Mucosa of rectum (tissue), 2 donors: ENCODE measurements around the gene COBL.

Experiments
- H3K27ac ChIP-seq, 2 donors: one replicate each; pipeline ENCODE4 v1.7.0; 2013; ENCODE audit warnings: inconsistent platforms in 2 of 2, low read depth in 2 of 2, low read length in 2 of 2
- H3K27me3 ChIP-seq, 2 donors: one replicate each; pipeline ENCODE4 v1.7.0; 2013; ENCODE audit warnings: low read length in 2 of 2; ENCODE audit not compliant: control insufficient read depth in 2 of 2, insufficient read depth in 2 of 2
- H3K36me3 ChIP-seq, 2 donors: one replicate each; pipeline ENCODE4 v1.7.0; 2013; ENCODE audit warnings: low read length in 2 of 2; ENCODE audit not compliant: control insufficient read depth in 2 of 2, insufficient read depth in 2 of 2
- H3K4me1 ChIP-seq, 2 donors: one replicate each; pipeline ENCODE4 v1.7.0; 2013; ENCODE audit warnings: low read length in 2 of 2, mild to moderate bottlenecking in 1 of 2; ENCODE audit not compliant: control insufficient read depth in 2 of 2, insufficient read depth in 2 of 2
- H3K4me3 ChIP-seq, 2 donors: one replicate each; pipeline ENCODE4 v1.7.0; 2013; ENCODE audit warnings: low read length in 2 of 2
- H3K9ac ChIP-seq, 2 donors: one replicate each; pipeline ENCODE4 v1.7.0; 2013; ENCODE audit warnings: low read length in 2 of 2, low read depth in 1 of 2, mild to moderate bottlenecking in 1 of 2
- H3K9me3 ChIP-seq, 2 donors: one replicate each; pipeline ENCODE4 v1.7.0; 2013; ENCODE audit warnings: low read length in 2 of 2; ENCODE audit not compliant: control insufficient read depth in 2 of 2
- donor health status: healthy.
- donor health status: Normal muscosa, but diverticular disease.

The COBL gene

DNA sequence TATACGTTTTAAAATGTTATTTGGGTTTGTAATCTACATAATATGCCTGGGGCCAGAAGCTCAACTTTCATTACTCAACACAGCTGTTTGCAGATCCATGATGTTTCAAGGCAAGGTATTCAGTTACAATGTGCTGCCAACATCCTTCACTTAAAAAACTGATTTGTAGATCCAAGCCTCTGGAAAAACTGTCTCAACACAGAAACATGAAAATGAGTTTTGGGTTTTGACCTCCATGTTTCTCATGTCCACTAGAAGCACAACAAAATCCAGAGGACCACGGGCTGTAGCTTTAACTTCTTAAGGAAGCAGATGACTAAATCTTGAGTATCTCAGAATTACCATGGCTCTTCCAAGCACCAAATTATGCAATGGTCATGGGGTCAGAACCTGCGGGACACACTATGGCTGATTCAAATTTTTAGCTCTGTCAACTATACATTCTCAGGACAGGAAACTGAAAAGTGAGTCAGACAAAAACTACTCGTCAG, 286.9 kb downstream of the COBL start:
- Histone ChIP-seq H3K27me3 (no peaks in the 10 kb centered on the region), H3K9ac (no peak overlapping the region), H3K4me1 (peaks cover 0 to under 1% of the 10 kb centered on the region in 2 donors), H3K4me3 (no peak overlapping the region), H3K36me3 (peaks cover 12 to 20% of the 10 kb centered on the region in 2 donors), H3K27ac (no peak overlapping the region), H3K9me3 (no peaks in the 10 kb centered on the region)

- no peaks in the 10 kb centered on the region for H3K4me1 ChIP-seq
- no peaks in the 10 kb centered on the region for H3K27me3 ChIP-seq
- H3K36me3 ChIP-seq = peaks cover 12 to 23% of the 10 kb centered on the region in 2 donors
- no peak overlapping the region for H3K27ac ChIP-seq
- no peak overlapping the region for H3K9ac ChIP-seq
- H3K9me3 ChIP-seq = no peaks in the 10 kb centered on the region
- H3K4me3 ChIP-seq = no peak overlapping the region
These were observed 287.5 kb downstream of the COBL start for GRCh38 chr7:51029131-51029530.

GRCh38 chr7:51027935-51028830, 288.4 kb downstream of the COBL start:
- Histone ChIP-seq H3K9me3 (no peaks in the 10 kb centered on the region), H3K27me3 (no peaks in the 10 kb centered on the region), H3K27ac (no peak overlapping the region), H3K36me3 (peaks cover 12 to 23% of the 10 kb centered on the region in 2 donors), H3K4me1 (no peaks in the 10 kb centered on the region), H3K4me3 (no peak overlapping the region), H3K9ac (no peak overlapping the region)

GRCh38 chr7:51027106-51027934, 289.3 kb downstream of the COBL start:
- H3K4me1 ChIP-seq = no peaks in the 10 kb centered on the region
- H3K36me3 ChIP-seq = peaks cover 12 to 23% of the 10 kb centered on the region in 2 donors
- H3K9ac ChIP-seq = no peak overlapping the region
- H3K27me3 ChIP-seq = no peaks in the 10 kb centered on the region
- no peaks in the 10 kb centered on the region for H3K9me3 ChIP-seq
- no peak overlapping the region for H3K4me3 ChIP-seq
- H3K27ac ChIP-seq = no peak overlapping the region

GRCh38 chr7:51026341-51026740, 290.3 kb downstream of the COBL start:
- H3K36me3 ChIP-seq = peaks cover 12 to 23% of the 10 kb centered on the region in 2 donors
- no peaks in the 10 kb centered on the region for H3K4me1 ChIP-seq
- no peak overlapping the region for H3K4me3 ChIP-seq
- no peak overlapping the region for H3K9ac ChIP-seq
- H3K27me3 ChIP-seq = no peaks in the 10 kb centered on the region
- H3K27ac ChIP-seq = no peak overlapping the region
- no peaks in the 10 kb centered on the region for H3K9me3 ChIP-seq

DNA sequence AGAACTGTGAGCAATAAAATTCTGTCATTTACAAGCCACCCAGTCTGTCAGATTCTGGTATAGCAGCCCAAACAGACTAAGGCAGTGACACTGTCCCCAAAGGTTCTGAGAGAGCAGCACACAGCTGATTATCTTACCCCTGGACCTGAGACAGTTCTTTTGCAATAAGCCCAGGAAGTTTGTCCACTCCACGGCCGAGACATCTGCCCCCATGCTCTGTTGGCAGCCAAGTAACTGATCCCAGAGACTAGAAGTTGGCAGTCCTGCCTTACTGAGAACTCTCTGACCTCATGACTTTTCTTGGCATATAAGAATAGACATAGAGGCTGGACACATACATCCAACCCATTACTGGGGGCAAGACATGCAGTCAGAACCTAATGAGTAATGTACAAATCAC, 290.9 kb downstream of the COBL start:
- no peak overlapping the region for H3K4me3 ChIP-seq
- H3K27ac ChIP-seq = no peak overlapping the region
- no peaks in the 10 kb centered on the region for H3K4me1 ChIP-seq
- H3K36me3 ChIP-seq = peaks cover 12 to 18% of the 10 kb centered on the region in 2 donors
- H3K9ac ChIP-seq = no peak overlapping the region
- H3K9me3 ChIP-seq = no peaks in the 10 kb centered on the region
- no peaks in the 10 kb centered on the region for H3K27me3 ChIP-seq

DNA sequence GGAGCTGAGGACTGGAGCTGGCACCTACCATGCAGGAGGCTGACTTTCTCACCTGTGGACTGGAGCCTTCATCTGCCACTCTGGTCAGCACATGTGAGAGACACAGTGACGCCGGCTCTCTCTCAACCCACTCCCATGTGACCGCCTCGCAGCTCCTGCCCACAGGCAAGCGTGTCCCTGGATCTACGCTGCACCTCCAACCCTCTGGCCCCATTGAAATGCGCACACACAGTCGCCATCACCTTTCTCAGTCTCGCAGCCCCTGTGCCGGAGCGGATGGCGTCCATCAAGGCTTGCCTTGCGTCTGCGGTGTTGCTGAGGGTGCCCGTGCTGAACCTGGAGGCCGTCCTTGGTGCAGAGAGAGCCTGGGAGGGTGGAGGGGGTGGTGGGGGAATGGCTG, 291.7 kb downstream of the COBL start:
- no peaks in the 10 kb centered on the region for H3K9me3 ChIP-seq
- no peak overlapping the region for H3K4me3 ChIP-seq
- no peak overlapping the region for H3K27ac ChIP-seq
- no peak overlapping the region for H3K9ac ChIP-seq
- no peaks in the 10 kb centered on the region for H3K27me3 ChIP-seq
- H3K36me3 ChIP-seq = peaks cover 12 to 18% of the 10 kb centered on the region in 2 donors
- no peaks in the 10 kb centered on the region for H3K4me1 ChIP-seq

DNA sequence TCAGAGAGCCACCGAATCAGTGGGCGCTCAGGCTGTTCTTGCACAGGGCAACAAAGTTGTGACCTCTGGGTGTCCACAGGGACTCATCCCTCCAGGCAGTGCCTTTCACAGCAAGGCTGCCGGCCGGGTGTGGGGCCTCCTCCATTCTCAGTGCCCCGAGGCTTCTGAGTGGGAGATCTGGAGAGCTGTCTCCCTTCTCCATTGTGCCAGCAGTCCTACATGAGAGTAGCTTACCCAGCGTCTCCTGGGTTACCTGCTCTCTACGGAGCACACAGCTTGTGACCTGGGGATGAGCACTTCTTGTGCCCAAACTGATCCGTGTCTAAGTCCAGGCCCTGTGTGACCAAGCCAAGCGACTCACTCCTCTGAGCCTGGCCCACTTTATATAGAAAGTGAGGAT, 293.1 kb downstream of the COBL start:
- Histone ChIP-seq H3K27ac (no peak overlapping the region), H3K4me1 (no peaks in the 10 kb centered on the region), H3K27me3 (no peaks in the 10 kb centered on the region), H3K4me3 (no peak overlapping the region), H3K9ac (no peak overlapping the region), H3K36me3 (peaks cover 9 to 10% of the 10 kb centered on the region in 2 donors), H3K9me3 (no peaks in the 10 kb centered on the region)

- H3K9ac ChIP-seq = no peak overlapping the region
- H3K9me3 ChIP-seq = no peaks in the 10 kb centered on the region
- no peak overlapping the region for H3K27ac ChIP-seq
- peaks cover 7 to 9% of the 10 kb centered on the region in 2 donors for H3K36me3 ChIP-seq
- no peaks in the 10 kb centered on the region for H3K27me3 ChIP-seq
- H3K4me1 ChIP-seq = no peaks in the 10 kb centered on the region
- H3K4me3 ChIP-seq = no peak overlapping the region
These were observed 293.8 kb downstream of the COBL start for GRCh38 chr7:51022821-51023220.
